GM12872 (cell line): ENCODE results near the gene PPM1D.

ENCODE experiments used
- TF ChIP-seq, protein P1 (sequence below): IDR thresholded peaks from 3 replicates; pipeline ENCODE4 v1.5.1; 2011; ENCODE audit warnings: low read depth, mild to moderate bottlenecking, low read length, moderate library complexity; ENCODE audit not compliant: insufficient read depth

Gene PPM1D

DNA sequence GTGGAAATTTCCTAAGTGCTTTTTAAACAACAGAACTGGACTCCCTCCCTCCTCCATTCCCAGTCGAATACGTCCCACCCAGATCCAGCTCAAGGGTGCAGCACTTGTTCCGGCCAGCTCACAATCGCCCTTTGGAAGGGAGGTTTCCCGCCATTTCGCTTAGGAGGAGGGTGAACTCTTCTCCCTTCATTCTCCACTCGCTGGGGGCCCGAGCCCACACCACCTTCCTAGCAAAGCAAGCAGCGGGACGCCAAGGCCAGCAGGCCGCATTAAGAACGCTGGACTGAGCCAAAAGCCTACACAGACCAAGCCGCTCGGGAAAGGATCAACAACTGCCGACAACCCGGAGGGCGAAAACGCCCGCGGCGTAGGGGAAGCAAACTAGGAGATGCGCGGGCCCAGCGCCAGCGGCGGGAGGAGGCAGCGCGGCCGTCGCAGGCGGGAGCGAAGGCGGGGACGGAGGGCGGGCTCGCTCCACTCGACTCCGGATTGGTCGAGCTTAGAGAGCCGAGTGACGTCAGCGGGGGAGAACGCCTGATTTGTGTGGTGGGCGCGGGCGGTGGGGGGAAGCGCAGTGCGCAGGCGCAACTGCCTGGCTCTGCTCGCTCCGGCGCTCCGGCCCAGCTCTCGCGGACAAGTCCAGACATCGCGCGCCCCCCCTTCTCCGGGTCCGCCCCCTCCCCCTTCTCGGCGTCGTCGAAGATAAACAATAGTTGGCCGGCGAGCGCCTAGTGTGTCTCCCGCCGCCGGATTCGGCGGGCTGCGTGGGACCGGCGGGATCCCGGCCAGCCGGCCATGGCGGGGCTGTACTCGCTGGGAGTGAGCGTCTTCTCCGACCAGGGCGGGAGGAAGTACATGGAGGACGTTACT is at the start of gene PPM1D:
Gene PPM1D, plus strand, starts transcription at position 574 of the 870 bp plus-strand sequence. Its CDS starts 222 bp downstream, at position 796.
- TF ChIP-seq, protein P1, sequence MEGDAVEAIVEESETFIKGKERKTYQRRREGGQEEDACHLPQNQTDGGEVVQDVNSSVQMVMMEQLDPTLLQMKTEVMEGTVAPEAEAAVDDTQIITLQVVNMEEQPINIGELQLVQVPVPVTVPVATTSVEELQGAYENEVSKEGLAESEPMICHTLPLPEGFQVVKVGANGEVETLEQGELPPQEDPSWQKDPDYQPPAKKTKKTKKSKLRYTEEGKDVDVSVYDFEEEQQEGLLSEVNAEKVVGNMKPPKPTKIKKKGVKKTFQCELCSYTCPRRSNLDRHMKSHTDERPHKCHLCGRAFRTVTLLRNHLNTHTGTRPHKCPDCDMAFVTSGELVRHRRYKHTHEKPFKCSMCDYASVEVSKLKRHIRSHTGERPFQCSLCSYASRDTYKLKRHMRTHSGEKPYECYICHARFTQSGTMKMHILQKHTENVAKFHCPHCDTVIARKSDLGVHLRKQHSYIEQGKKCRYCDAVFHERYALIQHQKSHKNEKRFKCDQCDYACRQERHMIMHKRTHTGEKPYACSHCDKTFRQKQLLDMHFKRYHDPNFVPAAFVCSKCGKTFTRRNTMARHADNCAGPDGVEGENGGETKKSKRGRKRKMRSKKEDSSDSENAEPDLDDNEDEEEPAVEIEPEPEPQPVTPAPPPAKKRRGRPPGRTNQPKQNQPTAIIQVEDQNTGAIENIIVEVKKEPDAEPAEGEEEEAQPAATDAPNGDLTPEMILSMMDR: no peak

DNA sequence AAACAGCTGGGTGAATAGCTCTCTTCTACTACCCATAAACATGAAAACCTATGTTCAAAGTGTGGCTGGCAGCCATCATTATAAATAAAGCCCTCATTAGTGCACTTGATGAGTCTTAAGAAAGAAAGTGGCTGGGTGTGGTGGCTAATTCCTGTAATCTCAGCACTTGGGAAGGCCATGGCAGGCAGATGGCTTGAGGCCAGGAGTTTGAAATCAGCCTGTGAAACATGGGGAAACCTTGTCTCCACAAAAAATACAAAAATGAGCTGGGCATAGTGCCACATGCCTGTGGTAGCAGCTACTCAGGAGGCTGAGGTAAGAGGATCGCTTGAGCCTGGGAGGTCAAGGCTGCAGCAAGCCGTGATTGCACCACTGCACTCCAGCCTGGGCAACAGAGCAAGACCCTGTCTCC is 45.6 kb upstream of the PPM1D start:
- TF ChIP-seq, protein P1: no peak

DNA sequence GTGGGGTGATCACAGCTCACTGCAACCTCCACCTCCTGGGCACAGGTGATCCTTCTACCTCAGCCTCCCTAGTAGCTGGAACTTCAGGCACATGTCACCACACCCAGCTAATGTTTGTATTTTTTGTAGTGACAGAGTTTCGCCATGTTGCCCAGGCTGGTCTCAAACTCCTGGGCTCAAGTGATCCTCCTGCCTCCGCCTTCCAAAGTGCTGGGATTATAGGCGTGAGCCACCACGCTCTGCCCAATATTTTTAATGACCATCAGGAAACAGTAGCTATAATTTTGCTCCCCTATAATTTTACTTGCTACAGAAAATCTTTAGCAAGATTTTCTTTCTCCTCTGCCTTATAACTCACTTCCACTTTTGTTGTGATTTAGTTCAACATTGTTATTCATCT is 44.2 kb upstream of the PPM1D start:
- TF ChIP-seq, protein P1: no peak

DNA sequence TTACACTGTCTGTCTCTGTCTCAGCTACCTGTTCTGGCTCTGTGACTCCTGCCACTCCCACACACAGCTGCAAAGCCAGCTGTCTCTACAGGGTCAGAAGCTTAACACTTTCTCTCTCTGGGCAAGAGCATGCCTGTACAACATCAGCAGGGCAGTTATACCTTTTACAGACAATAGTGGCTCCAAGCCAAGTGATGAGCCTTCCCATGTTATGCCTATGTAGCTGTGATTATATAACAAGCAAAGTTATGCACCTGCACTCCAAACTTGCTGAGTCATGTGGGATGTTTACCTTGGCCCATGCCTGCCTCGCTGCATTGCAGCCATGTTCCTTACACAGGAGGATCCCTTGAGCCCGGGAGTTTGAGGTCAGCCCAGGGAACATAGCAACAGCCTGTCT is 42.2 kb upstream of the PPM1D start:
- TF ChIP-seq, protein P1: no peak

DNA sequence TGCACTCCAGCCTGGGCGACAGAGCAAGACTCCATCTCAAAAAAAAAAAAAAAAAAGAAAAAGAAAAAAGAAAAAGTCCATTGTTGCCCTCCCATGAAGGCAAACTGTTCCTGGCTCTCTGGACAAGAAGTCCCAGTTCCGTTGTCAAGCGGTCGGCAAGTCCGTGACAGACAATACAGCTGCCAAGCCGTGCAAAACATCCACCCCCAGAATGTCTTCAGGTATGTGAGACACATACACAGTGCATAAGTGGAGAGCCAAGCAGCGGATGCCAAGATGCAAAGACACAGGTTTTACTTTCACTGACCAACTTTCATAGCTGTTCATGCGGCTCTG is 40.4 kb upstream of the PPM1D start:
- TF ChIP-seq, protein P1: no peak

DNA sequence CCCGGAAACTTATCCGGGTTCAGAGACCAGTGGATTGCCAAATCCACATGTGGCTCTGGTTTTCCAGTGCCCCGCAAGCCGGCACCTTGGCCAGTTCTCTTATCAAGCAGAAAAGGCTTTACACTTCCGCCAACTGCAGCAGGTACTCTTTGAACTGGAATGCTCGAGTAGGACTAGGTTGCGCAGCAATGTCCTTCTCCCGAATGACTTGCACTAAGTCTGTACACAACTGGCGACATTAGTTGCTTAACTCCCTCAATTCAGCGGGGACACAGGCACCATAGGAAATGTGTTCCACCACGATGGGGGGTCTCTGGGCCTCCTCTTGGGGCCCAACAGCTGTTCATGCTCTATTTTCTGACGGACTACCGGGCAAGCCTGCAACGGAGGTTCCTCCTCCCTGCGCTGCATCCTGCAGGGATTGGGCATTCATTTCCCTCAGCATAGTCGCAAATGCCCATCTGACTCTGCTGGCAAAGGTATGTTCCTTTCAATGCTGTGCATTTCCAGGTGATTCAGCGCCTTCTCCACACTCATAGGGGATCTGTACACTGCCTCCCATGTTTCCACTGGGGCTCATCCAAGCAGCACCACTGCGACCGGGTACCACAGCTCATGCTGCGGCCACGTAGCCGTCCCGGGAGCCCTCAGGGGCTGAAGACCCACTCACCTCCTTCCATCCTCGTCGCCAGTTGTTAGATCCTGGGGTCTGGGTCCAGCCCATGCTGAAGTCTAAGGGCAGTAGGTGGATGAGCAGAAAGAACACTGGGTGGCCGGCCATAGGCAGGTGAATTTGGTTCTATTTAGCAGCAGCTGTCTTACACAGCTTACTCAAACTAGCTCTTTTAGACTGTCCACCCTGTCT is 39.8 kb upstream of the PPM1D start:
- TF ChIP-seq, protein P1: no peak

DNA sequence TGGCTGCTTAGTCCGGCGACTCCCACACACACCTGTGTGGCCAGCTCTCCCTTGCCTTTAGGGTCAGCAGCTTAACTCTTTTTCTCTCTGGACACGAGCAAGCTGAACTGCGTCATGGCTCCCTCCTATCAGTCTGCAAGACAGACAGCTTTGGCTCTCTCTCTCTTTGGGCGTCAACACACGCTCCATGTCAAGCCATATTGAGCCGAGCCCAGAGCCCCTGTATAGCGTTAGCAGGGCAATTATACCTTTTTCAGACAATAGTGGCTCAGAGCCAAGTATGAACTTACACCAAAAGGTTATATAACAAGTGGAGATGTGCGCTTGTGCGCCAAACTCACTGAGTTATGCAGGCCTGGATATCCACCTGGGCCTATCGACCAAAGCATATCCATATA is 39.1 kb upstream of the PPM1D start:
- TF ChIP-seq, protein P1: no peak
